Measurements from ENCODE around the gene DHRS13. TPM values are rescaled to one million over a fixed set of nuclear protein-coding genes. Genes with fewer than 3 reads are reported as not detected.

The DHRS13 gene
- polyA plus RNA-seq, 2 of the 4 experiments (the other 2 are of a cell fraction): 4.8 to 7.0 TPM

DNA sequence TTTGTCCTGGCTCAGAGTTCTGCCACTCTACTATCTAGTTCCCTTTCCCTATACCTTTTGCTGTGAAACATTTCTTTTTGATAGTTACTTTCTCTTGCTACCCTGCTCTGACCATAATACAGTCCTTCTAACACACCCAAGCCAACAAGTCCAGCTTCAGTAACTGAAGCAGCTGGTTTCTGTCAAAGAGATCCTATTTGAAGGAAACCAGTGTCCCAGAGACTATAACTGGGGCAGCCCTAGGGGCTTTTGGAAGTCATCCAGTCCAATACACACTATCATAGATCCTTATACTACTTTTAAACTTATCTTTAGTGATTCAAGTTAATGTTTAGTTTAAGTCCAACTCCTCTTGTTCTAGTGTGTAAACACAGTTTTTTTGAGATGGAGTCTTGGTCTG is 17.3 kb upstream of the DHRS13 start:
- Histone ChIP-seq H3K4me1 (no peaks in the 10 kb centered on the region), H3K9me3 (no peaks in the 10 kb centered on the region), H3K4me2 (no peak overlapping the region), H3K27ac (no peak overlapping the region), H3K4me3 (no peak overlapping the region)
- ATAC-seq: no peak
- CTCF ChIA-PET: interaction anchor here (0.6 to 38.2 kb wide), 5 partner anchors 5 to 221 kb away, joined by 3 to 685 read pairs (median 493); partner anchors contain the start of genes DHRS13 and FLOT2
- POLR2A ChIA-PET: no interaction called here
- DNase-seq (ENCODE audit: low read depth in 1 of 2, low spot score in 1 of 2): no peak
- FAIRE-seq: no peak
- no peak for TF ChIP-seq BHLHE40 (IDR thresholded peaks at IDR 0.05; ENCODE audit: low read depth, low read length)
- TF ChIP-seq ESRRA (IDR thresholded peaks at IDR 0.05; ENCODE audit: borderline replicate concordance, low read length): no peak
- TF ChIP-seq GATA3 (IDR thresholded peaks at IDR 0.05; ENCODE audit: borderline replicate concordance): no peak
- TF ChIP-seq MYC (IDR thresholded peaks at IDR 0.05; ENCODE audit: borderline replicate concordance, low read length): no peak
- TF ChIP-seq TP53 (CRISPR knock-in tag; IDR thresholded peaks at IDR 0.05): no peak
- TF ChIP-seq KDM5A (IDR thresholded peaks at IDR 0.05): no peak
- TF ChIP-seq FOSL2 (IDR thresholded peaks at IDR 0.05): no peak
- no peak for TF ChIP-seq FOSL2 (CRISPR knock-in tag; IDR thresholded peaks at IDR 0.05)
- no peak for TF ChIP-seq JUN (IDR thresholded peaks at IDR 0.05)
- no peak for TF ChIP-seq FOXS1 (CRISPR knock-in tag; IDR thresholded peaks at IDR 0.05)

GRCh38 chr17:28918295-28918694 is 15.4 kb upstream of the DHRS13 start:
- FAIRE-seq (no peak), DNase-seq (ENCODE audit: low read depth in 1 of 2, low spot score in 1 of 2) (no peak), ATAC-seq (no peak)
- Histone ChIP-seq H3K9me3 (no peaks in the 10 kb centered on the region), H3K4me2 (no peak overlapping the region), H3K4me3 (no peak overlapping the region), H3K27ac (no peak overlapping the region), H3K4me1 (no peaks in the 10 kb centered on the region)
- CTCF ChIA-PET: interaction anchor here (0.6 to 38.2 kb wide), 11 partner anchors 7 to 257 kb away, joined by 3 to 685 read pairs (median 7); partner anchors contain the start of genes DHRS13, FLOT2, PHF12 and TLCD1
- TF ChIP-seq RARB (CRISPR knock-in tag; IDR thresholded peaks at IDR 0.05) (no peak), RFX5 (IDR thresholded peaks at IDR 0.05) (no peak), MYC (IDR thresholded peaks at IDR 0.05; ENCODE audit: borderline replicate concordance, low read length) (no peak), CHD4 (IDR thresholded peaks at IDR 0.05; ENCODE audit: borderline replicate concordance) (no peak)
- 66% methylated on average over 2 of the region's 2 CpGs for WGBS (ENCODE audit: missing lambda C conversion rate)
- POLR2A ChIA-PET: no interaction called here

- H3K4me1 ChIP-seq: no peaks in the 10 kb centered on the region
- ChIA-PET CTCF (interaction anchor here (1.0 to 38.2 kb wide), 19 partner anchors 8 to 200 kb away, joined by 3 to 685 read pairs (median 5); partner anchors contain the start of genes DHRS13, FLOT2 and TLCD1), POLR2A (no interaction called here)
- H3K4me2 ChIP-seq: no peak overlapping the region
- no peak for ATAC-seq
- H3K27ac ChIP-seq: no peak overlapping the region
- no peak overlapping the region for H3K4me3 ChIP-seq
- DNase-seq (ENCODE audit: low read depth in 1 of 2, low spot score in 1 of 2): no peak
- 94% methylated on average over 5 of the region's 5 CpGs for WGBS (ENCODE audit: missing lambda C conversion rate)
- TF ChIP-seq PHF8 (IDR thresholded peaks at IDR 0.05; ENCODE audit: borderline replicate concordance, low read depth) (no peak), KDM1A (IDR thresholded peaks at IDR 0.05; ENCODE audit: low read depth) (no peak), ZSCAN20 (CRISPR knock-in tag; IDR thresholded peaks at IDR 0.05) (no peak), USF2 (IDR thresholded peaks at IDR 0.05) (no peak), JUN (IDR thresholded peaks at IDR 0.05) (no peak), TP53 (CRISPR knock-in tag; IDR thresholded peaks at IDR 0.05) (no peak), ZNF302 (CRISPR knock-in tag; IDR thresholded peaks at IDR 0.05) (no peak), SMC3 (IDR thresholded peaks at IDR 0.05) (no peak), BHLHE40 (IDR thresholded peaks at IDR 0.05; ENCODE audit: low read depth, low read length) (no peak), SREBF2 (IDR thresholded peaks at IDR 0.05) (no peak), JUNB (IDR thresholded peaks at IDR 0.05) (no peak), HOXA7 (CRISPR knock-in tag; IDR thresholded peaks at IDR 0.05) (no peak), EP300 (IDR thresholded peaks at IDR 0.05) (no peak), CBX2 (IDR thresholded peaks at IDR 0.05; ENCODE audit: borderline replicate concordance, low read depth) (no peak), RFX5 (IDR thresholded peaks at IDR 0.05) (no peak), MAZ (IDR thresholded peaks at IDR 0.05; ENCODE audit: borderline replicate concordance, low read depth, low read length) (no peak), NPAS2 (CRISPR knock-in tag; IDR thresholded peaks at IDR 0.05; ENCODE audit: borderline replicate concordance) (no peak)
- TF ChIP-seq, protein P1, sequence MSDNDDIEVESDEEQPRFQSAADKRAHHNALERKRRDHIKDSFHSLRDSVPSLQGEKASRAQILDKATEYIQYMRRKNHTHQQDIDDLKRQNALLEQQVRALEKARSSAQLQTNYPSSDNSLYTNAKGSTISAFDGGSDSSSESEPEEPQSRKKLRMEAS (IDR thresholded peaks at IDR 0.05): no peak
- TF ChIP-seq, protein P2, sequence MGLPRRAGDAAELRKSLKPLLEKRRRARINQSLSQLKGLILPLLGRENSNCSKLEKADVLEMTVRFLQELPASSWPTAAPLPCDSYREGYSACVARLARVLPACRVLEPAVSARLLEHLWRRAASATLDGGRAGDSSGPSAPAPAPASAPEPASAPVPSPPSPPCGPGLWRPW (IDR thresholded peaks at IDR 0.05): no peak
- TF ChIP-seq, protein P3, sequence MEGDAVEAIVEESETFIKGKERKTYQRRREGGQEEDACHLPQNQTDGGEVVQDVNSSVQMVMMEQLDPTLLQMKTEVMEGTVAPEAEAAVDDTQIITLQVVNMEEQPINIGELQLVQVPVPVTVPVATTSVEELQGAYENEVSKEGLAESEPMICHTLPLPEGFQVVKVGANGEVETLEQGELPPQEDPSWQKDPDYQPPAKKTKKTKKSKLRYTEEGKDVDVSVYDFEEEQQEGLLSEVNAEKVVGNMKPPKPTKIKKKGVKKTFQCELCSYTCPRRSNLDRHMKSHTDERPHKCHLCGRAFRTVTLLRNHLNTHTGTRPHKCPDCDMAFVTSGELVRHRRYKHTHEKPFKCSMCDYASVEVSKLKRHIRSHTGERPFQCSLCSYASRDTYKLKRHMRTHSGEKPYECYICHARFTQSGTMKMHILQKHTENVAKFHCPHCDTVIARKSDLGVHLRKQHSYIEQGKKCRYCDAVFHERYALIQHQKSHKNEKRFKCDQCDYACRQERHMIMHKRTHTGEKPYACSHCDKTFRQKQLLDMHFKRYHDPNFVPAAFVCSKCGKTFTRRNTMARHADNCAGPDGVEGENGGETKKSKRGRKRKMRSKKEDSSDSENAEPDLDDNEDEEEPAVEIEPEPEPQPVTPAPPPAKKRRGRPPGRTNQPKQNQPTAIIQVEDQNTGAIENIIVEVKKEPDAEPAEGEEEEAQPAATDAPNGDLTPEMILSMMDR (IDR thresholded peaks at IDR 0.05): no peak
- no peak for FAIRE-seq
- no peaks in the 10 kb centered on the region for H3K9me3 ChIP-seq
Observed at GRCh38 chr17:28917465-28917864, 14.6 kb upstream of the DHRS13 start.

All from A549 (cell line).